C4-2B (cell line): ENCODE results near the gene MGMT.

Source experiments
- ZFX ChIP-seq: fragments of 450-650 bp; IDR thresholded peaks from 2 replicates; pipeline ENCODE4 v1.6.1; 2017
- TF ChIP-seq, protein P1 (sequence below): fragments of 450-650 bp; conservative IDR thresholded peaks from 2 replicates; pipeline ENCODE4 v1.5.1; 2017; ENCODE audit warnings: mild to moderate bottlenecking

DNA sequence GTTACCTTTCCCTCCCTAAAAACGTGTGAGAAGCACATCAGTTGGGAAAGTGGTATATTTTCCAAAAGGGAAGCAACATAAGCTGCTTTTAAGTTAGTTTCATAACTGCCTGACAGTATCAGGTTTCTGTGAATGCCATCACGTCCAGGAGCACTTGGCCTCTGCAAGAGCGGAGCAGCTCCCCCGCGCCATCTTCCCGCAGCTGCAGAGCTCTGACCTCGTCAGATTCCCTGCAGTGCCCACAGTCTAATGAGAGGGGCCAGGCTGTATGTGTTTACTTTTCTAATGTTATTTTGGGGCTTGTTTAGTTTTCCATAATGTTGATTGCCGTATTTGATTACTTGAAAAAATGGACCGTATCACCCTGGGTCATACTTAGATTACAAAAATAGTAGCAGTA, 74.2 kb downstream of the MGMT start:
- TF ChIP-seq, protein P1, sequence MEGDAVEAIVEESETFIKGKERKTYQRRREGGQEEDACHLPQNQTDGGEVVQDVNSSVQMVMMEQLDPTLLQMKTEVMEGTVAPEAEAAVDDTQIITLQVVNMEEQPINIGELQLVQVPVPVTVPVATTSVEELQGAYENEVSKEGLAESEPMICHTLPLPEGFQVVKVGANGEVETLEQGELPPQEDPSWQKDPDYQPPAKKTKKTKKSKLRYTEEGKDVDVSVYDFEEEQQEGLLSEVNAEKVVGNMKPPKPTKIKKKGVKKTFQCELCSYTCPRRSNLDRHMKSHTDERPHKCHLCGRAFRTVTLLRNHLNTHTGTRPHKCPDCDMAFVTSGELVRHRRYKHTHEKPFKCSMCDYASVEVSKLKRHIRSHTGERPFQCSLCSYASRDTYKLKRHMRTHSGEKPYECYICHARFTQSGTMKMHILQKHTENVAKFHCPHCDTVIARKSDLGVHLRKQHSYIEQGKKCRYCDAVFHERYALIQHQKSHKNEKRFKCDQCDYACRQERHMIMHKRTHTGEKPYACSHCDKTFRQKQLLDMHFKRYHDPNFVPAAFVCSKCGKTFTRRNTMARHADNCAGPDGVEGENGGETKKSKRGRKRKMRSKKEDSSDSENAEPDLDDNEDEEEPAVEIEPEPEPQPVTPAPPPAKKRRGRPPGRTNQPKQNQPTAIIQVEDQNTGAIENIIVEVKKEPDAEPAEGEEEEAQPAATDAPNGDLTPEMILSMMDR, result no peak
- TF ChIP-seq ZFX, result no peak
